HEK293 (cell line): ENCODE data around the gene NDOR1.

ENCODE experiments used
- CTCF ChIA-PET: fragments of 350-600 bp; formaldehyde crosslinking; extraction: SDS; loops from one replicate; lab custom pipeline; 2021; ENCODE audit warnings: antibody characterized with exemption; lab: Yijun Ruan, JAX
- POLR2A ChIA-PET: fragments of 300-600 bp; formaldehyde crosslinking; extraction: SDS; loops from one replicate; lab custom pipeline; 2020; ENCODE audit warnings: antibody characterized with exemption, inconsistent platforms; lab: Yijun Ruan, JAX
- H3K27ac ChIP-seq: fragments of 200-500 bp; sonication (Bioruptor generic); 2 replicates; pipeline ENCODE4 v1.5.1; 2014; ENCODE audit warnings: low read depth, low read length, control low read depth, inconsistent platforms; ENCODE audit errors: extremely low read depth
- H3K36me3 ChIP-seq, 2 experiments: fragments of 200-500 bp in 1 of 2; sonication (Bioruptor generic) in 1 of 2; 1 replicate in 1 of 2; 2 replicates in 1 of 2; pipeline ENCODE4 v1.5.1; 2014 to 2017; ENCODE audit warnings: inconsistent platforms in 2 of 2, low read length in 2 of 2; ENCODE audit not compliant: control insufficient read depth in 2 of 2, insufficient read depth in 1 of 2
- H3K4me1 ChIP-seq: fragments of 200-500 bp; sonication (Bioruptor generic); 2 replicates; pipeline ENCODE4 v1.5.1; 2014; ENCODE audit warnings: mild to moderate bottlenecking, low read length, inconsistent platforms; ENCODE audit not compliant: control insufficient read depth, insufficient read depth
- H3K4me3 ChIP-seq: 2 replicates; pipeline ENCODE4 v1.5.1; 2011; ENCODE audit warnings: low read depth, mild to moderate bottlenecking, control low read depth, low read length, moderate library complexity
- H3K9me3 ChIP-seq: fragments of 200-500 bp; sonication (Bioruptor generic); 2 replicates; pipeline ENCODE4 v1.5.1; 2014; ENCODE audit warnings: low read depth, low read length, inconsistent platforms; ENCODE audit not compliant: control insufficient read depth, insufficient read depth
- SP2 ChIP-seq: fragments of 450-650 bp; formaldehyde crosslinking; IDR thresholded peaks from 2 replicates; pipeline ENCODE4 v1.5.1; 2016; ENCODE audit warnings: missing biosample characterization, missing genetic modification characterization
- ZBTB17 ChIP-seq: fragments of 450-650 bp; formaldehyde crosslinking; IDR thresholded peaks from 2 replicates; pipeline ENCODE4 v1.5.1; 2016; ENCODE audit warnings: missing biosample characterization, missing genetic modification characterization
- ZBTB20 ChIP-seq: fragments of 450-650 bp; formaldehyde crosslinking; IDR thresholded peaks from 2 replicates; pipeline ENCODE4 v1.5.1; 2016; ENCODE audit warnings: missing biosample characterization, missing genetic modification characterization
- ZBTB7A ChIP-seq: fragments of 450-650 bp; formaldehyde crosslinking; IDR thresholded peaks from 2 replicates; pipeline ENCODE4 v1.5.1; 2016; ENCODE audit warnings: low read depth, missing biosample characterization, missing genetic modification characterization
- ZNF175 ChIP-seq: fragments of 450-650 bp; formaldehyde crosslinking; IDR thresholded peaks from 2 replicates; pipeline ENCODE4 v1.5.1; 2016; ENCODE audit warnings: missing biosample characterization, missing genetic modification characterization
- ZNF184 ChIP-seq: fragments of 450-650 bp; IDR thresholded peaks from 2 replicates; pipeline ENCODE4 v1.5.1; 2018; ENCODE audit warnings: missing biosample characterization, mild to moderate bottlenecking, missing genetic modification characterization
- ZNF2 ChIP-seq: fragments of 450-650 bp; formaldehyde crosslinking; IDR thresholded peaks from 2 replicates; pipeline ENCODE4 v1.5.1; 2016; ENCODE audit warnings: missing biosample characterization, missing genetic modification characterization
- ZNF266 ChIP-seq: fragments of 450-650 bp; formaldehyde crosslinking; IDR thresholded peaks from 2 replicates; pipeline ENCODE4 v1.5.1; 2016; ENCODE audit warnings: missing biosample characterization, missing genetic modification characterization, low read depth
- ZNF416 ChIP-seq: fragments of 450-650 bp; formaldehyde crosslinking; IDR thresholded peaks from 2 replicates; pipeline ENCODE4 v1.5.1; 2016; ENCODE audit warnings: missing biosample characterization, missing genetic modification characterization
- ZNF473 ChIP-seq: fragments of 450-650 bp; formaldehyde crosslinking; IDR thresholded peaks from 2 replicates; pipeline ENCODE4 v1.5.1; 2017; ENCODE audit warnings: missing biosample characterization, missing genetic modification characterization
- ZNF501 ChIP-seq: fragments of 450-650 bp; formaldehyde crosslinking; IDR thresholded peaks from 2 replicates; pipeline ENCODE4 v1.5.1; 2016; ENCODE audit warnings: missing biosample characterization, missing genetic modification characterization
- ZNF529 ChIP-seq: fragments of 450-650 bp; formaldehyde crosslinking; IDR thresholded peaks from 2 replicates; pipeline ENCODE4 v1.5.1; 2017; ENCODE audit warnings: missing genetic modification characterization, missing biosample characterization; ENCODE audit not compliant: insufficient replicate concordance
- ZNF549 ChIP-seq: fragments of 450-650 bp; IDR thresholded peaks from 2 replicates; pipeline ENCODE4 v1.5.1; 2018; ENCODE audit warnings: missing biosample characterization, missing genetic modification characterization, mild to moderate bottlenecking, inconsistent platforms, moderate library complexity
- ZNF610 ChIP-seq: fragments of 450-650 bp; formaldehyde crosslinking; IDR thresholded peaks from 2 replicates; pipeline ENCODE4 v1.5.1; 2016; ENCODE audit warnings: missing biosample characterization, missing genetic modification characterization, borderline replicate concordance
- ZNF677 ChIP-seq: fragments of 450-650 bp; IDR thresholded peaks from 2 replicates; pipeline ENCODE4 v1.5.0; 2018; ENCODE audit warnings: missing biosample characterization, mild to moderate bottlenecking, missing genetic modification characterization, moderate library complexity
- ZNF747 ChIP-seq: fragments of 450-650 bp; formaldehyde crosslinking; IDR thresholded peaks from 2 replicates; pipeline ENCODE4 v1.5.1; 2016; ENCODE audit warnings: missing biosample characterization, missing genetic modification characterization
- ZXDB ChIP-seq: fragments of 450-650 bp; formaldehyde crosslinking; IDR thresholded peaks from 2 replicates; pipeline ENCODE4 v1.5.1; 2016; ENCODE audit warnings: missing biosample characterization, missing genetic modification characterization
- TF ChIP-seq, protein P1 (sequence below): fragments of 450-650 bp; formaldehyde crosslinking; IDR thresholded peaks from 2 replicates; pipeline ENCODE4 v1.5.1; 2016; ENCODE audit warnings: missing biosample characterization, missing genetic modification characterization, borderline replicate concordance
- TF ChIP-seq, protein P2 (sequence below): fragments of 450-650 bp; formaldehyde crosslinking; IDR thresholded peaks from 2 replicates; pipeline ENCODE4 v1.5.1; 2016; ENCODE audit warnings: missing biosample characterization, missing genetic modification characterization
- TF ChIP-seq, protein P3 (sequence below): fragments of 450-650 bp; formaldehyde crosslinking; IDR thresholded peaks from 2 replicates; pipeline ENCODE4 v1.5.1; 2016; ENCODE audit warnings: missing biosample characterization, missing genetic modification characterization

The NDOR1 gene

GRCh38 chr9:137262909-137263285 is 57.4 kb downstream of the NDOR1 start:
- ChIA-PET POLR2A (interaction anchor here (1.0 to 10.1 kb wide), 3 partner anchors 21 to 40 kb away, joined by 3 to 103 read pairs (median 10); partner anchors contain the start of gene TUBB4B), CTCF (interaction anchor here (0.7 to 6.1 kb wide), 4 partner anchors 10 to 388 kb away, joined by 3 to 37 read pairs (median 4); no protein-coding TSS in a partner anchor)
- Histone ChIP-seq H3K9me3 (no peaks in the 10 kb centered on the region), H3K4me1 (no peaks in the 10 kb centered on the region), H3K36me3 (peaks cover 6 to 45% of the 10 kb centered on the region in 2 experiments; a peak in 2 of 3 replicates), H3K27ac (no peak overlapping the region), H3K4me3 (no peak overlapping the region)
- TF ChIP-seq, protein P1, sequence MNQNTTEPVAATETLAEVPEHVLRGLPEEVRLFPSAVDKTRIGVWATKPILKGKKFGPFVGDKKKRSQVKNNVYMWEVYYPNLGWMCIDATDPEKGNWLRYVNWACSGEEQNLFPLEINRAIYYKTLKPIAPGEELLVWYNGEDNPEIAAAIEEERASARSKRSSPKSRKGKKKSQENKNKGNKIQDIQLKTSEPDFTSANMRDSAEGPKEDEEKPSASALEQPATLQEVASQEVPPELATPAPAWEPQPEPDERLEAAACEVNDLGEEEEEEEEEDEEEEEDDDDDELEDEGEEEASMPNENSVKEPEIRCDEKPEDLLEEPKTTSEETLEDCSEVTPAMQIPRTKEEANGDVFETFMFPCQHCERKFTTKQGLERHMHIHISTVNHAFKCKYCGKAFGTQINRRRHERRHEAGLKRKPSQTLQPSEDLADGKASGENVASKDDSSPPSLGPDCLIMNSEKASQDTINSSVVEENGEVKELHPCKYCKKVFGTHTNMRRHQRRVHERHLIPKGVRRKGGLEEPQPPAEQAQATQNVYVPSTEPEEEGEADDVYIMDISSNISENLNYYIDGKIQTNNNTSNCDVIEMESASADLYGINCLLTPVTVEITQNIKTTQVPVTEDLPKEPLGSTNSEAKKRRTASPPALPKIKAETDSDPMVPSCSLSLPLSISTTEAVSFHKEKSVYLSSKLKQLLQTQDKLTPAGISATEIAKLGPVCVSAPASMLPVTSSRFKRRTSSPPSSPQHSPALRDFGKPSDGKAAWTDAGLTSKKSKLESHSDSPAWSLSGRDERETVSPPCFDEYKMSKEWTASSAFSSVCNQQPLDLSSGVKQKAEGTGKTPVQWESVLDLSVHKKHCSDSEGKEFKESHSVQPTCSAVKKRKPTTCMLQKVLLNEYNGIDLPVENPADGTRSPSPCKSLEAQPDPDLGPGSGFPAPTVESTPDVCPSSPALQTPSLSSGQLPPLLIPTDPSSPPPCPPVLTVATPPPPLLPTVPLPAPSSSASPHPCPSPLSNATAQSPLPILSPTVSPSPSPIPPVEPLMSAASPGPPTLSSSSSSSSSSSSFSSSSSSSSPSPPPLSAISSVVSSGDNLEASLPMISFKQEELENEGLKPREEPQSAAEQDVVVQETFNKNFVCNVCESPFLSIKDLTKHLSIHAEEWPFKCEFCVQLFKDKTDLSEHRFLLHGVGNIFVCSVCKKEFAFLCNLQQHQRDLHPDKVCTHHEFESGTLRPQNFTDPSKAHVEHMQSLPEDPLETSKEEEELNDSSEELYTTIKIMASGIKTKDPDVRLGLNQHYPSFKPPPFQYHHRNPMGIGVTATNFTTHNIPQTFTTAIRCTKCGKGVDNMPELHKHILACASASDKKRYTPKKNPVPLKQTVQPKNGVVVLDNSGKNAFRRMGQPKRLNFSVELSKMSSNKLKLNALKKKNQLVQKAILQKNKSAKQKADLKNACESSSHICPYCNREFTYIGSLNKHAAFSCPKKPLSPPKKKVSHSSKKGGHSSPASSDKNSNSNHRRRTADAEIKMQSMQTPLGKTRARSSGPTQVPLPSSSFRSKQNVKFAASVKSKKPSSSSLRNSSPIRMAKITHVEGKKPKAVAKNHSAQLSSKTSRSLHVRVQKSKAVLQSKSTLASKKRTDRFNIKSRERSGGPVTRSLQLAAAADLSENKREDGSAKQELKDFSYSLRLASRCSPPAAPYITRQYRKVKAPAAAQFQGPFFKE (tag by site-specific recombination), result no peak
- TF ChIP-seq ZXDB (tag by site-specific recombination), result no peak
- no peak for TF ChIP-seq ZNF610
- no peak for TF ChIP-seq ZNF175 (tag by site-specific recombination)
- TF ChIP-seq ZNF747 (tag by site-specific recombination), result no peak
- TF ChIP-seq ZNF2, result no peak
- no peak for TF ChIP-seq SP2
- TF ChIP-seq, protein P2, sequence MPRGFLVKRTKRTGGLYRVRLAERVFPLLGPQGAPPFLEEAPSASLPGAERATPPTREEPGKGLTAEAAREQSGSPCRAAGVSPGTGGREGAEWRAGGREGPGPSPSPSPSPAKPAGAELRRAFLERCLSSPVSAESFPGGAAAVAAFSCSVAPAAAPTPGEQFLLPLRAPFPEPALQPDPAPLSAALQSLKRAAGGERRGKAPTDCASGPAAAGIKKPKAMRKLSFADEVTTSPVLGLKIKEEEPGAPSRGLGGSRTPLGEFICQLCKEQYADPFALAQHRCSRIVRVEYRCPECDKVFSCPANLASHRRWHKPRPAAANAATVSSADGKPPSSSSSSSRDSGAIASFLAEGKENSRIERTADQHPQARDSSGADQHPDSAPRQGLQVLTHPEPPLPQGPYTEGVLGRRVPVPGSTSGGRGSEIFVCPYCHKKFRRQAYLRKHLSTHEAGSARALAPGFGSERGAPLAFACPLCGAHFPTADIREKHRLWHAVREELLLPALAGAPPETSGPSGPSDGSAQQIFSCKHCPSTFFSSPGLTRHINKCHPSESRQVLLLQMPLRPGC (tag by site-specific recombination), result no peak
- TF ChIP-seq ZNF549, result no peak
- no peak for TF ChIP-seq ZBTB7A (tag by site-specific recombination)
- no peak for TF ChIP-seq ZNF529 (tag by site-specific recombination)
- TF ChIP-seq ZNF266 (tag by site-specific recombination), result no peak
- no peak for TF ChIP-seq ZNF677 (tag by site-specific recombination)
- no peak for TF ChIP-seq ZNF184
- TF ChIP-seq ZNF473 (tag by site-specific recombination), result no peak
- no peak for TF ChIP-seq ZBTB17 (tag by site-specific recombination)
- TF ChIP-seq, protein P3, sequence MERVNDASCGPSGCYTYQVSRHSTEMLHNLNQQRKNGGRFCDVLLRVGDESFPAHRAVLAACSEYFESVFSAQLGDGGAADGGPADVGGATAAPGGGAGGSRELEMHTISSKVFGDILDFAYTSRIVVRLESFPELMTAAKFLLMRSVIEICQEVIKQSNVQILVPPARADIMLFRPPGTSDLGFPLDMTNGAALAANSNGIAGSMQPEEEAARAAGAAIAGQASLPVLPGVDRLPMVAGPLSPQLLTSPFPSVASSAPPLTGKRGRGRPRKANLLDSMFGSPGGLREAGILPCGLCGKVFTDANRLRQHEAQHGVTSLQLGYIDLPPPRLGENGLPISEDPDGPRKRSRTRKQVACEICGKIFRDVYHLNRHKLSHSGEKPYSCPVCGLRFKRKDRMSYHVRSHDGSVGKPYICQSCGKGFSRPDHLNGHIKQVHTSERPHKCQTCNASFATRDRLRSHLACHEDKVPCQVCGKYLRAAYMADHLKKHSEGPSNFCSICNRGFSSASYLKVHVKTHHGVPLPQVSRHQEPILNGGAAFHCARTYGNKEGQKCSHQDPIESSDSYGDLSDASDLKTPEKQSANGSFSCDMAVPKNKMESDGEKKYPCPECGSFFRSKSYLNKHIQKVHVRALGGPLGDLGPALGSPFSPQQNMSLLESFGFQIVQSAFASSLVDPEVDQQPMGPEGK (tag by site-specific recombination), result no peak
- TF ChIP-seq ZNF501, result no peak
- TF ChIP-seq ZNF416 (tag by site-specific recombination), result no peak
- TF ChIP-seq ZBTB20 (tag by site-specific recombination), result no peak
- TF ChIP-seq, all 188 proteins: peak for 0
